Measurements from ENCODE around the gene AQP1.

DNA sequence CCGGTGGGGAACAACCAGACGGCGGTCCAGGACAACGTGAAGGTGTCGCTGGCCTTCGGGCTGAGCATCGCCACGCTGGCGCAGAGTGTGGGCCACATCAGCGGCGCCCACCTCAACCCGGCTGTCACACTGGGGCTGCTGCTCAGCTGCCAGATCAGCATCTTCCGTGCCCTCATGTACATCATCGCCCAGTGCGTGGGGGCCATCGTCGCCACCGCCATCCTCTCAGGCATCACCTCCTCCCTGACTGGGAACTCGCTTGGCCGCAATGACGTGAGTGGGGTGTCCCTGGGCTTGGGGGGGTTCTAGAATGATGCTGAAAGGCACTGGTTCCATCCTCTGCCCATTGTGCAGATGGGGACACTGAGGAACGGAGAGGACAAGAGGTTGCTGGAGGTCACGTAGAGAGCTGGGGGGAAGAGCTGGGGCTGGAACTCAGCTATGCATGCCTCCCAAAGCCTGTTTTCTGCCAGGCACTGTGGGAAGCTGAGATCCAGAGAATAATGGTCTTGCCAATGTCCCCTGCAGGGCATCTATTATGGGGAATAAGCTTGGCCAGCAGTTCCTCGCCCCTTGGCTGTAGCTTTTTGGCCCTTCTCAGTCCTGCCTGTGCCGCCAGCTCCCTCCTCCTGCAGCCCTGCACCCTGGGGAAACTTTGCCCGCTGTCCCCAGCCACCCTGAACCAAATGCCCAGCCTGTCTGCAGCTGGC lies 523 bp downstream of the AQP1 start:
- TF ChIP-seq, protein P1, sequence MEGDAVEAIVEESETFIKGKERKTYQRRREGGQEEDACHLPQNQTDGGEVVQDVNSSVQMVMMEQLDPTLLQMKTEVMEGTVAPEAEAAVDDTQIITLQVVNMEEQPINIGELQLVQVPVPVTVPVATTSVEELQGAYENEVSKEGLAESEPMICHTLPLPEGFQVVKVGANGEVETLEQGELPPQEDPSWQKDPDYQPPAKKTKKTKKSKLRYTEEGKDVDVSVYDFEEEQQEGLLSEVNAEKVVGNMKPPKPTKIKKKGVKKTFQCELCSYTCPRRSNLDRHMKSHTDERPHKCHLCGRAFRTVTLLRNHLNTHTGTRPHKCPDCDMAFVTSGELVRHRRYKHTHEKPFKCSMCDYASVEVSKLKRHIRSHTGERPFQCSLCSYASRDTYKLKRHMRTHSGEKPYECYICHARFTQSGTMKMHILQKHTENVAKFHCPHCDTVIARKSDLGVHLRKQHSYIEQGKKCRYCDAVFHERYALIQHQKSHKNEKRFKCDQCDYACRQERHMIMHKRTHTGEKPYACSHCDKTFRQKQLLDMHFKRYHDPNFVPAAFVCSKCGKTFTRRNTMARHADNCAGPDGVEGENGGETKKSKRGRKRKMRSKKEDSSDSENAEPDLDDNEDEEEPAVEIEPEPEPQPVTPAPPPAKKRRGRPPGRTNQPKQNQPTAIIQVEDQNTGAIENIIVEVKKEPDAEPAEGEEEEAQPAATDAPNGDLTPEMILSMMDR (IDR thresholded peaks at IDR 0.05; ENCODE audit: borderline replicate concordance, extremely low read depth, low read length, poor library complexity, severe bottlenecking) = no peak
- TF ChIP-seq EZH2 (IDR thresholded peaks at IDR 0.05; ENCODE audit: borderline replicate concordance, low read depth, low read length, severe bottlenecking) = no peak

Measured in DND-41 (cell line).